IMR-90 (cell line): Measurements from ENCODE around the gene USH2A. TPM values are rescaled to one million over a fixed set of nuclear protein-coding genes. Genes with fewer than 3 reads are reported as not detected.

Source experiments
- ATAC-seq: fragments of 200-7000 bp; cut with Tn5 transposase; 2 replicates; pipeline ENCODE4 v1.9.1; 2020; ENCODE audit warnings: low read depth, mild to moderate bottlenecking, moderate library complexity
- BruUV-seq: library from RNA; stranded (reverse); fragments of 400-500 nt; replicated peaks from 2 replicates; lab custom pipeline; 2021; lab: Mats Ljungman, UMichigan
- CTCF ChIA-PET: fragments of 300-600 bp; formaldehyde crosslinking; extraction: SDS; loops from one replicate; lab custom pipeline; 2021; ENCODE audit warnings: antibody characterized with exemption; lab: Yijun Ruan, JAX
- POLR2A ChIA-PET: fragments of 300-600 bp; sonication (Branson Sonifier 250); formaldehyde crosslinking; loops from one replicate; lab custom pipeline; 2022; ENCODE audit warnings: antibody characterized with exemption; ENCODE audit not compliant: unreplicated experiment; lab: Charles Lee
- DNase-seq: peaks from one replicate; pipeline ENCODE4 v3.0.0; 2013
- H2AFZ ChIP-seq: replicated peaks from 2 replicates; pipeline ENCODE3; 2013; ENCODE audit warnings: low read length, mild to moderate bottlenecking; ENCODE audit not compliant: poor library complexity
- H2AK5ac ChIP-seq: 2 replicates; pipeline ENCODE4 v1.6.1; 2013; ENCODE audit warnings: low read depth, low read length, inconsistent platforms
- H2AK9ac ChIP-seq: replicated peaks from 2 replicates; pipeline ENCODE3; 2013; ENCODE audit warnings: mild to moderate bottlenecking, low read depth, low read length, moderate library complexity; ENCODE audit not compliant: poor library complexity
- H2BK120ac ChIP-seq: 2 replicates; pipeline ENCODE4 v1.6.1; 2013; ENCODE audit warnings: low read depth, low read length, inconsistent platforms
- H2BK15ac ChIP-seq: 3 replicates; pipeline ENCODE4 v1.6.1; 2013; ENCODE audit warnings: low read depth, low read length, inconsistent platforms
- H2BK20ac ChIP-seq: 2 replicates; pipeline ENCODE4 v1.6.1; 2013; ENCODE audit warnings: low read depth, mild to moderate bottlenecking, inconsistent platforms, low read length, moderate library complexity
- H2BK5ac ChIP-seq: 2 replicates; pipeline ENCODE4 v1.6.1; 2013; ENCODE audit warnings: mild to moderate bottlenecking, low read depth, low read length, inconsistent platforms; ENCODE audit not compliant: poor library complexity, severe bottlenecking
- H3K14ac ChIP-seq: replicated peaks from 2 replicates; pipeline ENCODE4 v1.6.1; 2013; ENCODE audit warnings: low read depth, low read length, inconsistent platforms
- H3K18ac ChIP-seq: 2 replicates; pipeline ENCODE4 v1.6.1; 2013; ENCODE audit warnings: low read depth, low read length, control low read depth
- H3K23ac ChIP-seq: 2 replicates; pipeline ENCODE4 v1.6.1; 2013; ENCODE audit warnings: low read depth, low read length, inconsistent platforms
- H3K27ac ChIP-seq: 2 replicates; pipeline ENCODE4 v1.5.1; 2013; ENCODE audit warnings: mild to moderate bottlenecking, control low read depth, low read length; ENCODE audit not compliant: insufficient read depth
- H3K27me3 ChIP-seq: 2 replicates; pipeline ENCODE4 v1.6.1; 2013; ENCODE audit warnings: low read length; ENCODE audit not compliant: control insufficient read depth, insufficient read depth
- H3K36me3 ChIP-seq: 2 replicates; pipeline ENCODE4 v1.6.1; 2013; ENCODE audit warnings: low read length, mixed read lengths; ENCODE audit not compliant: control insufficient read depth, insufficient read depth
- H3K4ac ChIP-seq: 2 replicates; pipeline ENCODE4 v1.6.1; 2013; ENCODE audit warnings: low read depth, low read length, inconsistent platforms
- H3K4me1 ChIP-seq: 2 replicates; pipeline ENCODE4 v1.6.1; 2013; ENCODE audit warnings: low read length, mixed read lengths; ENCODE audit not compliant: control insufficient read depth, insufficient read depth
- H3K4me2 ChIP-seq: 2 replicates; pipeline ENCODE4 v1.6.1; 2013; ENCODE audit warnings: low read depth, mild to moderate bottlenecking, control low read depth, low read length, moderate library complexity
- H3K4me3 ChIP-seq: 2 replicates; pipeline ENCODE4 v1.5.1; 2013; ENCODE audit warnings: low read depth, mild to moderate bottlenecking, control low read depth, low read length, moderate library complexity; ENCODE audit not compliant: insufficient read depth
- H3K56ac ChIP-seq: 2 replicates; pipeline ENCODE4 v1.6.1; 2013; ENCODE audit warnings: low read length, inconsistent platforms; ENCODE audit not compliant: insufficient read depth; ENCODE audit errors: extremely low read depth
- H3K79me1 ChIP-seq, 2 experiments: 2 replicates each; pipeline ENCODE4 v1.6.1; 2013; ENCODE audit warnings: low read length in 2 of 2, inconsistent platforms in 1 of 2, low read depth in 1 of 2
- H3K9ac ChIP-seq: 2 replicates; pipeline ENCODE4 v1.6.1; 2013; ENCODE audit warnings: low read depth, low read length, control low read depth
- H3K9me1 ChIP-seq: 2 replicates; pipeline ENCODE4 v1.6.1; 2013; ENCODE audit warnings: low read length, inconsistent platforms; ENCODE audit not compliant: insufficient read depth
- H3K9me3 ChIP-seq: 2 replicates; pipeline ENCODE4 v1.6.1; 2013; ENCODE audit warnings: low read length; ENCODE audit not compliant: control insufficient read depth, insufficient read depth
- H4K20me1 ChIP-seq: 2 replicates; pipeline ENCODE4 v1.6.1; 2013; ENCODE audit warnings: low read length, inconsistent platforms; ENCODE audit not compliant: insufficient read depth
- H4K5ac ChIP-seq: 2 replicates; pipeline ENCODE4 v1.6.1; 2013; ENCODE audit warnings: mild to moderate bottlenecking, low read depth, low read length, control low read depth
- H4K8ac ChIP-seq, 2 experiments: 2 replicates each; pipeline ENCODE4 v1.6.1; 2013; ENCODE audit warnings: low read depth in 2 of 2, low read length in 2 of 2, control low read depth in 1 of 2, inconsistent platforms in 1 of 2
- H4K91ac ChIP-seq: 2 replicates; pipeline ENCODE4 v1.6.1; 2013; ENCODE audit warnings: low read depth, low read length, inconsistent platforms; ENCODE audit not compliant: insufficient read depth
- MAFK ChIP-seq: IDR thresholded peaks from 2 replicates; pipeline ENCODE4 v1.6.1; 2012; ENCODE audit warnings: low read depth, low read length, improper control_type of control experiment
- POLR2A ChIP-seq: IDR thresholded peaks from 2 replicates; pipeline ENCODE4 v1.6.1; 2012; ENCODE audit warnings: mild to moderate bottlenecking, low read depth, low read length
- WGBS, 2 experiments: methylation state at CpG; one replicate each; pipeline versions ENCODE4 v1.1.5 to v1.1.7; 2013; ENCODE audit warnings: missing lambda C conversion rate in 2 of 2; ENCODE audit not compliant: insufficient read length in 1 of 2; ENCODE audit errors: extremely low coverage in 2 of 2; 5-methylcytosine and 5-hydroxymethylcytosine counted together
- dilution Hi-C: fragments of 300-500 bp; cut with HindIII; formaldehyde crosslinking; loops from one replicate; pipeline ENCODE4 v1.14.3; 2018; ENCODE audit warnings: low sequenced_read_pairs; ENCODE audit not compliant: unreplicated experiment
- in situ Hi-C: fragments of 300-500 bp; cut with MboI; formaldehyde crosslinking; loops from 3 replicates; pipeline ENCODE4 v1.14.3; 2019; ENCODE audit warnings: low sequenced_read_pairs, inconsistent platforms, mixed read lengths
- intact Hi-C: fragments of 100-400 bp; cut with micrococcal nuclease; formaldehyde crosslinking; loops from 2 replicates; pipeline ENCODE4 v1.10.0; 2022
- polyA plus RNA-seq, 3 experiments: library from polyadenylated mRNA; depleted of rRNA; stranded (reverse); fragments of >200 nt; gene quantifications; 2 replicates each; pipeline ENCODE4 v1.2.3, GENCODE V29; 2012; ENCODE audit warnings: low replicate concordance in 1 of 3
- total RNA-seq: library from RNA; depleted of rRNA; stranded (reverse); fragments of >200 nt; gene quantifications from 2 replicates; pipeline ENCODE4 v1.2.3, GENCODE V29; 2012

USH2A gene
- total and polyA plus RNA-seq, 2 of the 4 experiments (the other 2 are of a cell fraction) = under 0.01 to 0.02 TPM

- in situ Hi-C loops = no loop called here
- no peaks in the 10 kb centered on the region for H3K79me1 ChIP-seq
- no peak overlapping the region for H3K4me2 ChIP-seq
- no TSS peak for BruUV-seq
- H3K14ac ChIP-seq = no peak overlapping the region
- H3K36me3 ChIP-seq = no peaks in the 10 kb centered on the region
- H3K23ac ChIP-seq = no peak overlapping the region
- no peak overlapping the region for H3K56ac ChIP-seq
- H3K9ac ChIP-seq = no peak overlapping the region
- no peaks in the 10 kb centered on the region for H3K27me3 ChIP-seq
- no peak overlapping the region for H3K27ac ChIP-seq
- dilution Hi-C loops = no loop called here
- H2BK20ac ChIP-seq = no peak overlapping the region
- DNase-seq = no peak
- no peak for ATAC-seq
- no peak overlapping the region for H3K4me3 ChIP-seq
- H2AFZ ChIP-seq = no peak overlapping the region
- H4K5ac ChIP-seq = no peak overlapping the region
- H3K9me1 ChIP-seq = no peaks in the 10 kb centered on the region
- no peak overlapping the region for H4K91ac ChIP-seq
- H4K20me1 ChIP-seq = no peaks in the 10 kb centered on the region
- no peak overlapping the region for H2BK15ac ChIP-seq
- no peak overlapping the region for H3K18ac ChIP-seq
- peaks cover 6% of the 10 kb centered on the region; the same call in 1 of the 2 replicates for H3K4me1 ChIP-seq
- no peak overlapping the region for H2AK9ac ChIP-seq
- WGBS, 2 experiments = no CpG with 5 or more reads among the region's 1 CpG
- ChIA-PET CTCF (no interaction called here), POLR2A (no interaction called here)
- H2BK120ac ChIP-seq = no peak overlapping the region
- no peak for TF ChIP-seq POLR2A
- TF ChIP-seq MAFK = peak; percentile 98
- H2AK5ac ChIP-seq = no peak overlapping the region
- H3K9me3 ChIP-seq = no peaks in the 10 kb centered on the region
- H3K4ac ChIP-seq = no peak overlapping the region
- no peak overlapping the region for H2BK5ac ChIP-seq
- H4K8ac ChIP-seq = no peak overlapping the region
- intact Hi-C loops = no loop called here
Observed at GRCh38 chr1:216028631-216029030, 394.6 kb downstream of the USH2A start.
